ENCODE data around the gene ATP10D.
A peak's percentile ranks its signal among the peaks of the same experiment; 100 is the strongest.
"Not testable (repeated sequence)": the region's sequence is repeated elsewhere in the genome, so short reads cannot be mapped to it uniquely, and the experiment has no call there.

The ATP10D gene

GRCh38 chr4:47485047-47485692 is at the start of gene ATP10D:
Gene ATP10D (plus strand): TSS chr4:47485275. CDS start chr4:47512541, 27,266 bp downstream.
- peak; percentile 91 for DNase-seq

- DNase-seq = no peak
These were observed 42.1 kb upstream of the ATP10D start for GRCh38 chr4:47442980-47443379.

DNA sequence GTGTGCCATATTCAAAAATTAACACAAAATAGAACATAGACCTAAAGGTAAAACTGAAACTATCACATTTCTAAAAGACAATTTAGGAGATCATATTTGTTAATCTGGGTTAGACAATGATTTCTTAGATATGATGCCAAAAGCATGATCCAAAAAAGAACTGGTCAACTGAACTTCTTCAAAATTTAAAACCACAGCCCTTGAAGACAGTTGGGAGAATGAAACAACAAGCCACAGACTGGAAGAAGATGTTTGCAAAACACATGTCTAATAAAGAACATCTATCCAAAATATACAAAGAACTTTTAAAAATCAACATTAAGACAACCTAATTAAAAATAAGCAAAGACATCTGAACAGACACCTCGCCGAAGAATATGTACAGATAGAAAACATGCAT is 41.0 kb upstream of the ATP10D start:
- DNase-seq = no peak

GRCh38 chr4:47451657-47452056 is 33.4 kb upstream of the ATP10D start:
- DNase-seq = no peak

DNA sequence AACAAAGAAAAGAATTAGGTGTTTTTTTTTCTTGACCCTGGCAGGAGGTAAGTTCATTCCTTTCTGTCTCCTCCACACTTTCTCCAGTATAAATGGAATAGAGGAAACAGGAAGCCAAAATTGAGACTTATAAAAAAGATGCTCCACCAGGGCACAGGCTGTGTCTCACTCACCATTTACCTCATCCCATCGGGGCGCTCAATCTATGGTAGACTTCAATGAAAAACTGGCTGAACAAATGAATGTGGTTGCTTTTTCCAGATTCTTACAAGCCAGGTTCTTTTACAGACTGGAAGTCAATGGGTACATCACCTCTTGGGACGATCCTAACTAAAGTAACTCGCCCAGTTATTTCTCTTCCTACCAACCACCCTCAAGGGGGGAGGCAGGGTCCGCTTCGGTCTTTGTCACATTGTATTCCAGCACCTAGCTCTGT is 22.3 kb upstream of the ATP10D start:
- DNase-seq = no peak

DNA sequence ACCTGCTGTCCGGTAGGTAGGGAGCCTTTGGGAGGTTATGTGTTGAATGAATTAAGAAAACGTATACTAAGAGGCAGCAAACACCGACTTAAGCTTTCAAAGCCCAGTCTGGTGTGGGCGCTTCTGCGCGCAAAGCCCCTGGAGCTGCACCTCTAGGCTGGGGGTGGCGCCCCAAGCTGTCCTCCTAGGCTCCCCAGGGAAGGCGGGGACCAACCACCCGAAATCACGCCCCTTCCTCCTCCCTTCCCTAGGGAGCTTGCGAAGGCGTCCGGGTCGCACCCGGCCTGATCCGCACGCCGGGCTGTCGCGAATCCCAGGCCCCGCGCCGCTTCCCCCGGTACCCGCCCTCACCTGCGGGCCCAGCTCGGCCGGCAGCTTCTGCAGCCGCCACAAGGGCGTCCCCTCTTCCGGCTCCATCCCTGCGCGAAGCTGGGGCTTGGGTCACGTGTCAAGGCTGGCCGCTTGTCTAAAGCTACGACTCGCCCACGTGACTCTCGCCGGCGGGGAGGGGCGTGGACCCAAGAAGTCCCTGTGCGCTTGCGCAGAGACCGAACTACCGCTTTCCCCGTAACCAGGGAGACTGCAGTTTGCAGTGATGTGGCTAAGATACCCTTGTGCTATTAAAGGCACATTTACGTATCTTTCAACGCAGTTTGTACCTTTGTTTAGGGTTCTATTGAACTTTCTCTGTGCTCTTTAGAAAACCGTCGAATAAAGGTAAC is 21.7 kb upstream of the ATP10D start, which contains the start of gene COMMD8:
Gene COMMD8, minus strand, starts transcription at position 468 of the 722 bp plus-strand sequence. Its CDS starts 51 bp downstream, at position 417.
- peak; percentile 89 for DNase-seq

DNA sequence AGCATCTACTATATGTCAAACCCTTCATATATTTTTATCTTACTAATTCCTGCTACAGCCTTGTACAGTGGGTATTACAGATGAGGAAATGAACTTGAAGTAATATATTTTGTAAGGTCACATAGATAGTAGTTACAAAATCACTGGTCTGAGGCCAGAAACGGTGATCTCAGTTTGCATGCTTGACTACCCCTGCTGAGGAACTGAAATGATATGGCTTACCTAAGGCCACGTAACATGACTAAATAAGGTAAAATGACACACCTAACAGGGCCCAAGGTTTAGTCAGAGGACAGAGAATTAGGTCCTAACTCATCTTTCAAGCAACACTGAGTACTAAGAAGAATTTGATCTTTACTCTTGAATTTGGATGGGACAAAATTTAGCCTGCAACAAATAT is 20.1 kb upstream of the ATP10D start:
- peak; percentile 57 for DNase-seq

DNA sequence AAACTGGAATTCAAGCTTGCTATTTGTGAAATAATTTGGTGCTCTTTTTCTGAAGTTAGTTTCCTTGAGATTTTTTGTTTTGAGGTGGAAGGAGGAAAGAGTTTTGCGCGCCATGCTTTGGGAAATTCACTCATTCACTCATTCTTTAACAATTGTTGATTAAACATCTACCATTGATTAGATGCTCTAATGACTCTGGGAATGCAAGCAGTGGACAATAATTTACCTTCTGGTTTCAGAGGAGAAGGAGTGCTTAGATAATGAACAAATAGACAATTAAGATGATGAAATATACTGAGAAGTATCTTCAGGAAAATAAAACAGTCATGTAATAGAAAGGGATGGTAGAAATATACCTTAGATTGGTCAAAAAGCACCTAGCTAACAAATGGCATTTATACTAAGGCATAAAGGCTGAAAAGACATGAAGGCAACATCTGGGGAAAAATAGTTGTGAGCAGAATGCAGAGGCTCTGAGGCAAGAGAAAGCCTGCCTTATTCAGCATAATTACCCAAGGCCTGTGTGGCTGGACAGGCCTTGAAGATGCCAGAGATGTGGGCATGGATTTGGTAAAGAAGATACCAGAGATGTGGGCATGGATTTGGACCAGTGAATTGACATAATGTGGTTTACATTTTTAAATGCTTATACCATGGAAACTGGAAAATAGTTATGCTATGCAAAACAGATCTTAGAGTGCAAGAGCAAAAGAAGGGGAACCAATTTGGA is 18.9 kb upstream of the ATP10D start:
- no peak for DNase-seq

GRCh38 chr4:47468706-47469365 is 16.2 kb upstream of the ATP10D start:
- peak; percentile 67 for DNase-seq

- no peak for DNase-seq
These were observed 15.1 kb upstream of the ATP10D start for GRCh38 chr4:47469951-47470350.

GRCh38 chr4:47471064-47471463 is 14.0 kb upstream of the ATP10D start:
- no peak for DNase-seq

DNA sequence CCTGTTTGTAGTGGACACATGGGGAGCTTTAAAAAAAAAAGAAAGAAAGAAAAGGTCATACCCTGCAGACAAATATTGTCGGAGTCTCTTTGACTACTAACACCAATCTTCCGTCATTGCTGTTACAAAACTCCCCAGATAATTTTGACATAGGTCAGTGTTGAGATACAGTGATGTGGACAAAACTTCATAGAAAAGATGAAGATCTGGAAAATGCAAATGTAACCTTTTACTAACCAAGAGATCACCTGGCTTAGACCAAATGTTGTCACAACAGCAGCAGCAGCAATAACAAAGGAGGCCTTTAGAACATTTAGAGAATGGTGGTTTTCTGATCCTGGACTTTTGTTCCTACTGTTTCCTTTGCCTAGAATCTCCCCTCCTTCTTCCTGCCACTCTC is 13.5 kb upstream of the ATP10D start:
- no peak for DNase-seq

DNA sequence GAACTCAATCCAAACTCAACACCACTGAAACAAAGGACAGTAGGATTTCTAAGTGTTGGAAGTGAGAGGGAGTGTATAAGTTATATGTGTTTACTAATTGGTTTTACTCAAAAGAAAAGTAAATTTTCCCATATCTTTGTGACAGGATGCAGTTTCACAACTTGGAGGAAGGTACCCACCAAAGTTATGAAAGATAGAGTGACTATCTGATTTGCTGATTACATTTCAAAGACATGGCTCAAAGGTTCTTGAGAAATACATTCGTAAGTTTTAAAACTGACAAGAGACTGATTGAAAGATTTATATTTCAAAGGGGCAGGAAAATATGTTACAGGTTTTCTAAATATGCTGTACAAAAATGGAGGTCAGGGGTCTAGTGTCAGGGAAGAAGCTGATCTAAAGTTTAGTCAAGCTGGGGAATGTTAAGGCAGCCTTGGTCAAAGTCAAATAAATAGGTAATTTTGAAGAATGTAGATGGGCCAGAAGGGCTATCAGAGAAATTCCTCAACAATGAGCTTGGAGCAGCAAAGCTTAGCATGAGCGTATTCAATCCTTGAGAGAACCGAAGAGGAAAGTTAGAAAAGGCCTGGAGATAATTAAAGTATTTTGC is 11.8 kb upstream of the ATP10D start:
- DNase-seq = no peak

GRCh38 chr4:47474799-47475198 is 10.3 kb upstream of the ATP10D start:
- no peak for DNase-seq

DNA sequence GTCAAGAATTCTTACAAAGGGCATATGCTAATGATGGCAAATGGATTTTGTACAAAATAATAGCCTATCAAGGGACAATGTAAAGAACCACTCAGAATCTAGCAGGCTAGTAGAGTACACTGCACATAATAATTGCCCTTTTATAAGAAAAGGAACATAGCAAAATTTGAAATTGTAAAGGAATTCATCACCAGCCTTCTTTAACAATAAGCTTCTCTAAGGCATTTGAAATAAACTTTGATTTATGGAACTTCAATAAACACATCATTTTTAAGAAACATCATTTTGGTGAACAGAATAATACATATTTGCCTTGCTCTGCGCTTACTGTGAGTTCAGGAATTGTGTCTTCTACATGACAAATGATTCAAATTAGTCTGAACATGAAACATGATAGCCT is 9.7 kb upstream of the ATP10D start:
- no peak for DNase-seq

DNA sequence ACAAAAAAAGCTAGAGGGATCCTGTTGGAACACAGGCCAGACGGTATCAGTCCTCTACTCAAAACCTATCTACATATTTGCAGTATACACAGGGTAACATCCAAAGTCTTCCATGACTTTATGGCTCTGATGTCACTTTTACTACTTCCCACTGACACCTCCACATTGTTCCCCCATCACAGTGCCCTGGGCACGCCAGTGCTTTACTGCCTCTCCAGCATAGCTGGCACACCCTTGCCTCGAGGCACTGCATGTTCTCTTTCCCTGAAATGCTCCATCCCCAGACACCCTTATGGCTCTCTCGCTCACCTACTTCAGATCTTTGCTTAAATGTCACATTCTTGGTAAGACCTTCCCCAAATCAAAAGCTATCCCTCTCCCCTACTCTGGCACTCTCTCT is 6.3 kb upstream of the ATP10D start:
- no peak for DNase-seq

- peak; percentile 59 for DNase-seq
These were observed 2.7 kb upstream of the ATP10D start for GRCh38 chr4:47482326-47482725.

DNA sequence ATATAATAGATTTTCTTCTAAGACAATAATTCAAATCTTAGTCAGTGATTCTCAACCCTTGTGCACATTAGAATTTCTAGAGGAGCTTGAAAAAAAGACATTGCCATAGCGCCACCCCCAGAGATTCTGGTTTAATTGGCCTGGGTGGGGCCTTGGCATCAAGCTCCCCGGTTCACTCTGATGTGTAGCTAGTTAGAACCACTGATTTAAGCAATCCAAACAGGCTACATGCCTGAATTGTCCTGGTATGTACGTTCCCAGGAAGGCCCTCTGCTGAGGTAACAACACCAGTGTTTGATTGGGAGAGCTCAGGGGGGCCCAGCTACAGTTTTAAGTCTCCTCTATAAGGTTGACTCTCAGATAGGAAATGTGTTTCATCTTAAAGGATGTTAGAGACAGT is 1.3 kb upstream of the ATP10D start:
- no peak for DNase-seq

DNA sequence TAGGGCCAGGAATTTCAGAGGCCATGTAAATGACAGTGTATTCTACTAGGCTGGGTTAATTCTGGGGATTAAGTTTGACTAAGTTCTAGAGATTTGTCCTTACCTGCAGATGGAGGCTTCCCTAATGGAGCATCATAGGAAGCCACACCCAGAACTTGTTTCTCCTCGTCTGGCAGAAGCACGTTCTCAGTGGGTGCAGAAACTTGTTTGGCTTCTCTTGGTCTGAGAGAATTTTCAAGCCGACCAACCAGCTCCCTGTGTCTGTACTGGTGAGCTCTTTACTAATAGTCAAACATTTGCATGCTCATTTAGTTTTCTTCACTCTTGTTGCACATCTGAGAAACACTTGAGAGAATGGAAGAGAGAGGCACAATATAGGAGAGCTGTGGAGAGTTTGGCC is 907 bp upstream of the ATP10D start:
- DNase-seq = no peak

DNA sequence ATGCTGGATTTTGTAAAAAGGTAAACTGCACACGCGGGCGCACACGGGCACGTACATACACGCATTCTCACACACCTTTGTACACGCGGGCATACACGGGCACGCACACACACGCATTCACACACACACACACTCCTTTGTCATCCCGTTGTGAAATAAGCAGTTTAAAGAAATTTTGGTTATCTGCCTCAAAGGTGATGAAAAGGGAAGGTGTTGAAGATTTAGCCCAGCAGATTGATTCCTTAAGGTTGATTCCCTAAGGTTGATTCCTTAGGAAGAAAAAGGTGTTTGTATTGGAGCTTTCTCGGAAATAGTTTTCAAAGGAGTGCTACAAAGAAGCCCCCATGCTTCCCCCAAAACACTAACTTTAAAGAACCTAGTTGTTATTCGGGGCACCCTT is 693 bp downstream of the ATP10D start:
- DNase-seq = no peak

DNA sequence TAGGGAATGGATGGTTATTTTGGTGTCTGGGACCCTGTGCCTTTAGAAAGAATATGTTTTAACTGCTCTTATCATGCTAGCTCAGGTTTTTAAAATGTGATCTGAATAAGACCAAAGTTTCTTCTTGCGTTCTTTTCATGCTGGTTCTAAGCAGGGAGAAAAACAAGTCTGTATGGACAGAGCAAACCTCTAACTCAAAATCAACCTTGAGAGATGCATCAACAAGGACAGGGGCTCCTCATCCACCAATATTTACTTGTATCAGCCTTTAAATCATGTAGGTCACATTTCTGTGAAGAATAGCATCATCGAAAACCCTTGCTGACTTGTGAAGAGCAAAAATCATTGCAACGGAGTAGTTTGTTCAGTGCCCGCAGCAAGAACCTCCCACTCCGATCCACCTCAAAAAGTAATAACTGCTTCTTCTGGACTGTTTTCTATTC is 1.2 kb downstream of the ATP10D start:
- DNase-seq = no peak

- DNase-seq = not testable (repeated sequence)
These were observed 1.7 kb downstream of the ATP10D start for GRCh38 chr4:47486727-47487126.

DNA sequence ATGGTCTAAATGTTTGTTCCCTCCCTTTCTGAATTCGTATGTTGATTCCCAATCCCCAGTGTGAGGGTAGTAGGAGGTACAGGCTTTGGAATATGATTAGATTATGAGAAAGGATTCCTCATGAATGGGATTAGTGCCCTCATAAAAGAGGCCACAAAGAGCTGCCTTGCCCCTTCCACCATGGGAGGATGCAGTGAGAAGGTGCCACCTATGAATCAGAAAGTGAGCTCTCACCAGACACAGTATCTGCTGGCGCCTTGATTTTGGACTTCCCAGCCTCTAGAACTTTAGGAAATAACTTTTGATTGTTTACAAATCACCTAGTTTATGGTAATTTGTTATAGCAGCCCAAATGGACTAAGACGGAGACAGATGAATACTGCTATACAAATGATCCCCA is 3.6 kb downstream of the ATP10D start:
- no peak for DNase-seq
